WI38 (cell line): Measurements from ENCODE around the gene TMC8.

Experiments used
- H3K4me3 ChIP-seq: 2 replicates; pipeline ENCODE4 v1.5.1; 2011; ENCODE audit warnings: low read depth, mild to moderate bottlenecking, control low read depth, low read length
- CTCF ChIP-seq: IDR thresholded peaks from 2 replicates; pipeline ENCODE4 v1.5.1; 2012; ENCODE audit warnings: low read depth, mild to moderate bottlenecking, control low read depth, low read length

Gene TMC8

GRCh38 chr17:78144736-78145641, 14.4 kb downstream of the TMC8 start:
- no peak for TF ChIP-seq CTCF
- no peak overlapping the region for H3K4me3 ChIP-seq

- TF ChIP-seq CTCF: no peak
- H3K4me3 ChIP-seq: no peak overlapping the region
Measured at GRCh38 chr17:78146471-78146869, 15.9 kb downstream of the TMC8 start.

- H3K4me3 ChIP-seq: no peak overlapping the region
- TF ChIP-seq CTCF: no peak
Measured at GRCh38 chr17:78146881-78147280, 16.3 kb downstream of the TMC8 start.

- no peak overlapping the region for H3K4me3 ChIP-seq
Measured at GRCh38 chr17:78147315-78147998, 16.9 kb downstream of the TMC8 start.

GRCh38 chr17:78148286-78149016, 17.9 kb downstream of the TMC8 start:
- H3K4me3 ChIP-seq: no peak overlapping the region
- TF ChIP-seq CTCF: no peak

More at GRCh38 chr17:78147315-78147998, 16.9 kb downstream of the TMC8 start:
- no peak for TF ChIP-seq CTCF

GRCh38 chr17:78151514-78152008, 21.0 kb downstream of the TMC8 start:
- TF ChIP-seq CTCF: no peak

More at GRCh38 chr17:78151514-78152008, 21.0 kb downstream of the TMC8 start:
- H3K4me3 ChIP-seq: no peak overlapping the region
